Inflammatory macrophage treated with lipopolysaccharide for 1 hour (primary cell): Measurements from ENCODE around the gene CYP3A7.
"Not testable (repeated sequence)": the region's sequence is repeated elsewhere in the genome, so short reads cannot be mapped to it uniquely, and the experiment has no call there.

Experiments
- DNase-seq, 2 donors: peaks; one replicate each; pipeline ENCODE4 v3.0.0-alpha.2; 2020 to 2022

The CYP3A7 gene

GRCh38 chr7:99734987-99735386, at the start of gene CYP3A7:
TSS of gene CYP3A7 (minus strand) at chr7:99735196. CDS start at chr7:99735093, 103 bp downstream.
- DNase-seq = no peak

GRCh38 chr7:99784007-99784406, 49.0 kb upstream of the CYP3A7 start, which contains the start of gene CYP3A4:
TSS of gene CYP3A4 (minus strand) at chr7:99784184. CDS start at chr7:99784081, 103 bp downstream.
- no peak for DNase-seq

DNA sequence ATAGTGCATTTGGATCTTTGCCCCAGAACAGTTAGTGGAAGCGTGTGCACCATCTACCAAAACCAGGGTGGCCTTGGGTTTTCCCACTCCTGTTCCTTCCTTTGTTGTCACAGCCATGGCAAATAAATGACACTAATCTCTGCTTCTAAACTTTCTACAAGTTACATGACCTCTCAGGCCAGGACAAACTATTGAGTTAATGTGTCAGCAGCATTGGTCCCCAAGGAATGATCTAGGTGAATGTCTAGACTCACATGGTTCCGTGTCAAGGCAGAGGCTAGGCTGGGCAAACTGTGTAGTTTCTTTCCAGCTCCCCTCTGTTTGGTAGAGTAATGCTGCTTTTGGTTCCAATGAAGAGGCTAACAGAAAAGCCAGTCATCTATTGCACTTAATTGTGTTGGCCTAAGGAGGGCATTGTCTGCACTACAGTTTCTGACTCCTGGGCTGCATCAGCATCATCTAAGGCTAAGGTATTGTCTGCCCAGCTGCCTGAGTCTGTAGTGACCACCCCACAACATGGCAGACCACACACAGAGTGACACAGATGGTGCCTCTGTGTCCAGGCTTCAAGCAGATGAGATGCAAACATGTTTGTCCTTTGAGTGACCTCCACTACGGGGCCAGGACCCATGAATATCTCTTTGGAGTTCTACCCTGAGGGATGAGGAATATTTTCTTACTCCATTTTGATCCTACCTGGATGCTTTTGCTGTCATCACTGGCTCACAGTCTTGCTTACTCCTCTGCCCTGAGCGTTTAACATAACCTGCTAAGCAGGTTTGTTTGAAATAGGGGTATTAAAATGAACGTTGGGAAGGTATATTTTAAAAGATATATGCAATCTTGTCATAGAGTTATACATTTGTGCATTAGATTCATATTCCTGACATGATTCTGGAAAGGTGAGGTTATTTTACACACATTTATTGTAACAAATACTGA, 47.3 kb upstream of the CYP3A7 start:
- no peak for DNase-seq

DNA sequence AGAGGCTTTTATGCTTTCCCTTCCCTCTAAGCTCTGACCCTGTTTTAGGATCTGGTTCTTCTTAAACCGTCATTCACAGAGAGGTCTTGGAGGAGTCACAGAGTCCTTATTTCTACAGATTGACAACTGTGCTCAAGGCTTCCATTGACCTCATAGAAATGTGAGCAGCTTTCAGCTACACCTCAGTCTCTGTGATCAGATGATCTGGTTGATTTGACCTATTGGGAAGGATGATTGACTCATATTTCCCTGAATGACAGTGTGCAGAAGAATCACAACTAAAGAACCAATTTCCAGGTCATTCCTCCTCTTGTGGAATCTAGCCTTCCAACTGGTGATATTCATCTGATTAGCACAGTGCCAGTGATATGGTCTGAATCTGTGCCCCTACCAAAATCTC, 45.6 kb upstream of the CYP3A7 start:
- DNase-seq = no peak

DNA sequence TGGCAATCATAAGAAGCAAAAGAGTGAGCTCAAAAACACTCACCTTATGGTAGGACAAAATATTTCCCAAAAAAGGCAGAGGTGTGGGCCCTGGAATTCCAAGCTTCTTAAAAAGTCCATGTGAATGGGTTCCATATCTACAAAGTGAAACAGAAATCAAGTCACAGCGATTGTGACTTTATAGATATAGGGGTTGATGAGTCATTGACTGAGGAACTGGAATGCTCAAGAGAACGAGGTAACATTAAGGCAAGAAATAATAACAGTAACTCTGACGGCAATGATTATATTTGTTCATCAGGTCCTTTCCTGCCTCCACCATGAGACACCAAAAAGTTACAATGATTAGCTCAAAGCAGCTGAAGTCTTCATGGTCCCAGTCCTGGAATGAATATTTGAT, 45.0 kb upstream of the CYP3A7 start:
- no peak for DNase-seq

GRCh38 chr7:99778880-99779279, 43.9 kb upstream of the CYP3A7 start:
- no peak for DNase-seq

- DNase-seq = not testable (repeated sequence)
Observed at GRCh38 chr7:99773395-99773794, 38.4 kb upstream of the CYP3A7 start.

DNA sequence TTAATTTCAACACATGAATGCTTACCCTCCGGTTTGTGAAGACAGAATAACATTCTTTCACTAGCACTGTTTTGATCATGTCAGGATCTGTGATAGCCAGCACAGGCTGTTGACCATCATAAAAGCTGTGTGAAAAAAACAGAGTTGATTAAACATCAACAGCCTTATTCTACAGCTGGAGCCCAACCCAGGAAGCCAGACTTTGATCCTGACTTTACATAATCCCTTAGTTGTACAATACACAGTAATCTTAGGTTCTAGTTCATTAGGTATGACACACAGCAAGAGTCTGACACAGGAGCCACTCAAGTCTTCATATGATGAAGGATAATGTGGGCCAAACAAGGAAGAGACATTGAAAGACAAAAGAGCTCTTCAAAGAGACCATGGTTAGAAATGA, 37.6 kb upstream of the CYP3A7 start:
- no peak for DNase-seq

- not testable (repeated sequence) for DNase-seq
Observed at GRCh38 chr7:99769494-99769893, 34.5 kb upstream of the CYP3A7 start.

DNA sequence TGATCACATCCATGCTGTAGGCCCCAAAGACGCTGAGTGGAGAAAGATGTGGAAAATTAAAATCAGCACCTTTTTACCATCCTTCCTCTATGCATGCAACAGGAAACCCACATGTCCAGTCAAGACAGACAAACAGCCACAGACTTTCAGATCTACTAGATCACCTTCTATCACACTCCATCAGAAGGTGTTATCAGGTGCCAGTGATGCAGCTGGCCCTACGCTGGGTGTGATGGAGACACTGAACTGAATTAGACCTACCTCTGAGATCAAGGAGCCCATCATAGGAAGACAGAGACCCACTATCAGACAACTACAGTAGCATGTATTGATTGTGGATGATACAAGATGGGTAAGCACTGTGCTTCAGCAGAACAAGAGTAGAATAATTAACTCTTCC, 33.5 kb upstream of the CYP3A7 start:
- DNase-seq = no peak

DNA sequence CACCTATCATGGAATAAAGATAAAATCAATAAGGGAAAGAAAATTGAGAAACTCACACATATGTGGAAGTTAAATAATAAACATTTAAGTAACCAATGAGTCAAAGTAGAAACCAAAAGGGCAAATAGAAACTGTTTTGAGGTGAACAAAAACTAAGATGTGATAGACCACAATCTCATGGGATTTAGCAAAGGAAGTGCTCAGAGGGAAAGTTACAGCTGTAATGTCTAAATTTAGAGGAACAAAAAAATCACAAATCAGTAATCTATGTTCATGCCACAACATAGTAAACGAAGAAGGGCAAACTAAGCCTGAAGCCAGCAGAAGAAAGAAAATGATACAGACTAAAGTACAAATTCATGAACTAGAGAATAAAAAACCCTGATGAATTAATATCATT, 32.7 kb upstream of the CYP3A7 start:
- peak in 1 of 2 donors; percentile 4 for DNase-seq

- no peak for DNase-seq
Observed at GRCh38 chr7:99766484-99767099, 31.6 kb upstream of the CYP3A7 start.

GRCh38 chr7:99764478-99764877, 29.5 kb upstream of the CYP3A7 start:
- DNase-seq = no peak

- DNase-seq = no peak
Observed at GRCh38 chr7:99762680-99763327, 27.8 kb upstream of the CYP3A7 start.

GRCh38 chr7:99755085-99755484, 20.1 kb upstream of the CYP3A7 start:
- no peak for DNase-seq

- DNase-seq = no peak
Observed at GRCh38 chr7:99752356-99752755, 17.4 kb upstream of the CYP3A7 start.

DNA sequence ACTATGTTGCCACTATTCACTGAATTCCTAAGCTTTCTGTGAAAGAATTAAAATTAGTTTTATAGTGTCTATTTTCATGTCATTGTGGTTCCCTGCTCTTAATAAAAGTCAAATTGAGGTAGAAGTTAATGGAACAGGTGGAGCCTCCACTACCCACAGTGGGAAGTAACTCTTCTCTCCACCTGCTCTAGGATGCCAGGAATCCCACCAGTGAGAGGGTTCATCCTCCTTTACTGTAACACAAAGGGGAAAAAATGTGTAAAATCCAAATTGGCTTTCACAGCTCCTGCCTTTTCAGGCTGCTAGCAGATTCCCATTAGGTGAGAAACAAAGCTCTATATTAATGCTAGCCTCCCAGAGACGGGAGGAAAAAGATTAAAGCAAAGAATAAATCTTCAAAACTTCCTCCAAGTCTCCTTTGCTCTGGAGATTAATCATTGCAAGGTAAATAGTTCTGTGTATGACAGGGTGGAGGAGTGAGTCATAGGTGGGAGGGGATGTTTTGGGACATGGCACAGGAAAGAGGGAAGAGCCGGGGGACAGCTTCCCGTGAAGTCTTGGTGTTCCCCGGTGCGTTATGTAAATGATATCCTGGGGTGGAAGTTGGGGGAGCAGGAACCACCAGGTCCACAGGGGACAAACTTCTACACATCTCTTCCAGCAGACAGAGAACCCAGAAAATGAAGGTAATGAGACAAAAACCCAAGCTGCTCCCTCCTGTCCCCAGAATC, 16.5 kb upstream of the CYP3A7 start:
- peak in 1 of 2 donors; percentile 12 for DNase-seq

DNA sequence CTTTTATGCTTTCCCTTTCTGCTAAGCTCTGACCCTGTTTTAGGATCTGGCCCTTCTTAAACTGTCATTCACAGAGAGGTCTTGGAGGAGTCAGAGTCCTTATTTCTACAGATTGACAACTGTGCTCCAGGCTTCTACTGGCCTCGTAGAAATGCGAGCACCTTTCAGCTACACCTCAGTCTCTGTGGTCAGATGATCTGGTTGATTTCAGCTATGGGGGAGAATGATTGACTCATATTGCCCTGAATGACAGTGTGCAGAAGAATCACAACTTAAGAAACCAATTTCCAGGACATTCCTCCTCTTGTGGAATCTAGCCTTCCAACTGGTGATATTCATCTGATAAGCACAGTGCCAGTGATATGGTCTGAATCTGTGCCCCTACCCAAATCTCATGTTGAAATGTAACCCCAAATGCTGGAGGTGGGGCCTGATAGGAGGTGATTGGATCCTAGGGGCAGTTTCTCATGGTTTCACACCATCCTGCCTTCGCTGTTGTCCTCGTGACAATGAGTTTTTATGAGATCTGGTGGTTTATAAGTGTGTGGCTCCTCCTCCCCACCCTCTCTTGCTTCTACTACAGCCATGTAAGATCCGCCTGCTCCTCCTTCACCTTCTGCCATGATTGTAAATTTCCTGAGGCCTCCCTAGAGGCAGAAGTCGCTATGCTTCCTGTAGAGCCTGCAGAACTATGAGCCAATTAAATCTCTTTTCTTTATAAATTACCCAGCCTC, 14.0 kb upstream of the CYP3A7 start:
- no peak for DNase-seq

DNA sequence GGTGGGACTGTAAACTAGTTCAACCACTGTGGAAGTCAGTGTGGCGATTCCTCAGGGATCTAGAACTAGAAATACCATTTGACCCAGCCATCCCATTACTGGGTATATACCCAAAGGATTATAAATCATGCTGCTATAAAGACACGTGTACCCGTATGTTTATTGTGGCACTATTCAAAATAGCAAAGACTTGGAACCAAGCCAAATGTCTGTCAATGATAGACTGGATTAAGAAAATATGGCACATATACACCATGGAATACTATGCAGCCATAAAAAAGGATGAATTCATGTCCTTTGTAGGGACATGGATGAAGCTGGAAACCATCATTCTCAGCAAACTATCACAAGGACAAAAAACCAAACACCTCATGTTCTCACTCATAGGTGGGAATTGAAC, 11.9 kb upstream of the CYP3A7 start:
- not testable (repeated sequence) for DNase-seq

DNA sequence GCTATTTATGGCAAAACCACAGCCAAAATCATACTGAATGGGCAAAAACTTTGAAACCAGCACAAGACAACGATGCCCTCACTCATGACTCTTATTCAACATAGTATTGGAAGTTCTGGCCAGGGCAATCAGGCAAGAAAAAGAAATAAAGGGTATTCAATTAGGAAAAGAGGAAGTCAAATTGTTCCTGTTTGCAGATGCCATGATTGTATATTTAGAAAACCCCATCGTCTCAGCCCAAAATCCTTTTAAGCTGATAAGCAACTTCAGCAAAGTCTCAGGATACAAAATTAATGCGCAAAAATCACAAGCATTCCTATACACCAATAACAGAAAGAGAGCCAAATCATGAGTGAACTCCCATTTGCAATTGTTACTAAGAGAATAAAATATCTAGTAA, 10.4 kb upstream of the CYP3A7 start:
- not testable (repeated sequence) for DNase-seq

GRCh38 chr7:99742737-99743394, 7.9 kb upstream of the CYP3A7 start:
- no peak for DNase-seq

DNA sequence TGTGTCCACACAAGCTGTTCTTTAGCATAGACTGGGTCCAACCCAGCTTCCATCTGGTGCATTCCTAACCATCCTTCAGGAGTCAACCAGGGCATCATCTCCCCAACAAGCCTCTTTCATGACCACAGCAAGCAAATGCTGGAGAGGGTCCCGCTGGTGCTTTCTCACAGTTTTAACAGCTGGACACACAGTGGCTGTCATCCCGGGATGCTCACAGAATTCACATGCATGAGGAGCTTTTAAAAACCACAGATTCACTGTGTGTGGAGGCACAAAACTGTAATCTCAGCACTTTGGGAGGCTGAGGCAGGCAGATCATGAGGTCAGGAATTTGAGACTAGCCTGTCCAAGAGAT, 6.4 kb upstream of the CYP3A7 start:
- DNase-seq = no peak
